ENCODE data around the gene FAM174A.
"Not testable (repeated sequence)": the region's sequence is repeated elsewhere in the genome, so short reads cannot be mapped to it uniquely, and the experiment has no call there.

DNA sequence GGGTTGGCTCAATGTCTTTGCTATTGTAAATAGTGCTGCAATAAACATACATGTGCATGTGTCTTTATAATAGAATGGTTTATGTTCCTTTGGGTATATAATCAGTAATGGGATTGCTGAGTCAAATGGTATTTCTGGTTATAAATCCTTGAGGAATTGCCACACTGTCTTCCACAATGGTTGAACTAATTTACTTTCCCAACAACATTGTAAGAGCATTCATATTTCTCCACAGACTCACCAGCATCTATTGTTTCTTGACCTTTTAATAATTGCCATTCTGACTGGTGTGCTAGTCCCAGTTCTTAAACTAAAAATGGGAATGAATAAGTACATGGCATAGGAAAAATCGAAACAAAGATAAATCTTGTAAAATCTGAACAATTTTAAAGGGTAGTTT is 68.8 kb downstream of the FAM174A start:
- TF ChIP-seq POLR2AphosphoS5 (IDR thresholded peaks at IDR 0.05; ENCODE audit: borderline replicate concordance, low read depth, low read length); EZH2 (IDR thresholded peaks at IDR 0.05); FOXP2 (optimal IDR thresholded peaks at IDR 0.05; ENCODE audit: control extremely low read depth, extremely low read length, insufficient read depth): not testable (repeated sequence)

All from SK-N-MC (cell line).